NCI-H146 treated with DMSO at 0.1 percent for 48 hours (cell line): Measurements from ENCODE around the gene LONP2.
"Not testable (repeated sequence)": the region's sequence is repeated elsewhere in the genome, so short reads cannot be mapped to it uniquely, and the experiment has no call there.

ENCODE experiments used
- DNase-seq: peaks from one replicate; lab custom pipeline; 2025; ENCODE audit not compliant: unreplicated experiment; lab: John Stamatoyannopoulos, UW

The LONP2 gene

DNA sequence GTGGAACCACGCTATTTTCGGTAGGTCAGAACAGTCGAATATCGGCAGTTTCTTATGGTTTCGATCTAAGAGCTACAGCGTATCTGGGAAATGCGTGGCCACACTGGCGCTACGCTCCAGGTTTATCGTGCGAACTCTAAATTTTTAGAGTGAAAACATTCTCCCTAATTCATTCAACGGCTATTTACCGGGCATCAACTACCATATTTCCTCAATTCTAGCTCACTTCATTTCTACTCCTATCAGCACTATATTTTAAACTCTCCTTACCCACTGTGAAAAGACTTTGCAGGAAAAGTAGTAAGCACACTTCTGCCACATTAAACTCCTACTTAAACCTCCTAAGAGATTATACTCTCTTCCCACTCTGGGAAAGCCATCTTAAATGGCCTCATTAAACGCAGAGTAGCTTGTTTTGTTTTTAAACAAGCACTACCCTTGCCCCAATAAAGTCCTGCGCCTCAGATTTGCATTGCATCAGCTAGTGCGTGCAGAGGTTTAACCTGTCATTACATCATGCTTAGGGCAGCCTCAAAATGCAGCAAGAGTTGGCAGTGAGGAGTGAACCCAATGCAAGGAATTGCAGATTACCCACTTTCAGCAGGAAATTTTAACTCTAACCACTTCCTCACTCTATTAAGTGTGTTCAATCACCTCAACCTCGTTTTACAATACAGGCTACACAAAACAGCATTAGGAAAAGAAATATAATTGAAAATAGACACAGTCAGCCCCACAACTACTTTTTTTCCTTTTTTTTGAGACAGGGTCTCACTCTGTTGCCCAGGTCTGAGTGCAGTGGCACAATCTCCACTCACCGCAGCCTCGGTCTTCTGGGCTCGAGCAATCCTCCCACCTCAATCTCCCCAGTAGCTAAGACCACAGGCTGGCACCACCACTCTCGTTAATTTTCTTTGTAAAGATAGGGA is 122.3 kb downstream of the LONP2 start:
- peak; percentile 1 for DNase-seq

DNA sequence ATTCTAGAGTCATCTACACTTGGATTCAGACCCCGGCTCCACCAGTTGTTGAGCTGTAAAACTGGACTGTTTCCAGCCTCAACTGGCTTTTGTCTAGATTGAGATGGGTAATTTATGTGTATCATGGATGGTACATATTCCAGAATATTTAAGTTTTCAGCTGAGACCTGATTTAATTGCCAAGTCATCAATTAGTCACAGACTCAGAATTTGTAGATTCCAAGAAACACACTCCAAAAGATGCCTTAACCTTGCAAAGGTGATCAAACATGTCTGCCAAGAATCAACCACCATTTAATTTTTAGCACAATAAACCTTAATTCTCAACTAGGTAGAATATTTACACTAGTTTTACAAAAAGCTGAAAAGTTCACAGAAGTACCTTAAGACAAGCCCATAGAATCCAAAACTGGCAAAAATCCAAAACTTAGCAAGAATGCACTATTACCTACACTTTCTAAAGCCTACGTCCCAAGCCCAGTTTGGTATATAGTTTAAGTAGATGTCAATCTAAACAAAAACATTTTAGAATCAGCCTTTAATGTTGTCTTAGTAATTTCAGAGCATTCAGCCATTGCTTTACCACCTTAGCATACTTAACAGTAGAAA is 123.4 kb downstream of the LONP2 start:
- DNase-seq = no peak

DNA sequence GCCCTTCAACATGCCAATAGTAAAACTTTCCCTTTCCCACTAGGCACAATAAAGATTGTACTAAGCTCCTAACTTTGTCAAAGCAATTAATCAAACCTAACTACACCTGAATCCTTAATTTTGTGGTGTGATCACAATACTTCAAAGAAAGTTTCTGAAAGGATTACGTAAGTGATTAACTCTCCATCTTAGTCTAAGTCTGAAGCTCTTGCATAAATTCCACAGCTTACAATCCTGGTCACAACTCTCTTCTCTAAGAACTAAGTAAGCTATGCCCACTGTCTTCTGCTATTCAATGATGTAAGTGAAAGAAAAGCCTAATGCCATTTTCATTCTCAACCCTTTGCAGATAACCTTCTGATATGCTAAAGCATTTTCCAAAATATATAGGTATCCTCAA is 125.7 kb downstream of the LONP2 start:
- DNase-seq = no peak

DNA sequence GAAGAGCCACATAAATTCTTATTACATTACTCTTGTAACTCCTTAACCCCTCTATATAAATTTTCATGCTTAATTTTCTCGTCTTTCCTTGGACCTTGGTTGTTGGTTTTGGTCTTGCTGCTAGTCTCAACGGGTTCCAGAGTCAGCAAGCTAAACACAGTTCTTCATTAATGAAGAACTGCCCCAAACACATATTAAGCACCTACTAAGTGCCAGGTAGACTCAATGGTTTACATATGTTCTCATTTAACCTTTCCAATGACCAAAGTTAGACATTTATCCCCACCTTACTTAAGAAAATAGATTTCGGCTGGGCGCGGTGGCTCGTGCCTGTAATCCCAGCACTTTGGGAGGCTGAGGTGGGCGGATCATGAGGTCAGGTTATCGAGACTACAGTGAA is 126.1 kb downstream of the LONP2 start:
- DNase-seq = no peak

DNA sequence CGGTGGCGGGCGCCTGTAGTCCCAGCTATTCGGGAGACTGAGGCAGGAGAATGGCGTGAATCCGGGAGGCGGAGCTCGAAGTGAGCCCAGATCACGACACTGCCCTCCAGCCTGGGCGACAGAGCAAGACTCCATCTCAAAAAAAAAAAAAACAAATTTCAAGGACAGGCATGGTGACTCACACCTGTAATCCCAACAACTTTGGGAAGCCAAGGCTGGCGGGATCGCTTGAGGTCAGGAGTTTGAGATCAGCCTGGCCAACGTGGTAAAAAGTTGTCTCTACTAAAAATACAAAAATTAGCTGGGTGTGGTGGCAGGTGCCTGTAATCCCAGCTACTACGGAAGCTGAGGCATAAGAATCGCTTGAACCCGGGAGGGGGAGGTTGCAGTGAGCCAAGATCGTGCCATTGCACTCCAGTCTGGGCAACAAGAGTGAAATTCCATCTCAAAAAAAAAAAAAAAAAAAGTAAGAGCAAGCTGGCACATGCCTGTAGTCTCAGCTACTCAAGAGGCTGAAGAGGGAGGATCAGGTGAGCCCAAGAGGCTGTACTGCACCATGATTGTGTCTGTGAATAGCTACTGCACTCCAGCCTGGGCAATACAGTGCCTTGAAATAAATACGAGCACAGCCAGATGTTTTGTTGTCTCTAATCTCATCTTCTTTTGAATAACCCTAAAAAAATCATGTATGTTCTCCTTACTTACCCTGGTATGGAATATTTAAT is 126.7 kb downstream of the LONP2 start:
- not testable (repeated sequence) for DNase-seq

DNA sequence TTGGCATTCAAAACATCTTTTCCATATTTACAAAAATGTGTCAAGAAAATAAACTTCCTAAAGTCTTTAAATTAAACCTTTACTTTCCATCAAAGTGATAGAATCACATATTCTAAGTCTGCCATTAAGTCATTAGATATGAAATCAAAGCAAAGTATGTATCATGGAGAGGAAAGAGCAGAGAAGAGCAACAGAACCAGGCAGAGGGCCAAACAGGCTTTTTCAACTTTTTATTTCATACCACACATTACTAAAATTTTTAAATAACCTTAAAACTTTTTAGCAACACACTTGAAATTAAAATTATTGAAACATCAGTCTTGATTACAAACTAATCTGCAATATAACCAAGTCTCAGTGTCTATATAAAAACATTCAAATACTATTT is 127.3 kb downstream of the LONP2 start:
- no peak for DNase-seq

DNA sequence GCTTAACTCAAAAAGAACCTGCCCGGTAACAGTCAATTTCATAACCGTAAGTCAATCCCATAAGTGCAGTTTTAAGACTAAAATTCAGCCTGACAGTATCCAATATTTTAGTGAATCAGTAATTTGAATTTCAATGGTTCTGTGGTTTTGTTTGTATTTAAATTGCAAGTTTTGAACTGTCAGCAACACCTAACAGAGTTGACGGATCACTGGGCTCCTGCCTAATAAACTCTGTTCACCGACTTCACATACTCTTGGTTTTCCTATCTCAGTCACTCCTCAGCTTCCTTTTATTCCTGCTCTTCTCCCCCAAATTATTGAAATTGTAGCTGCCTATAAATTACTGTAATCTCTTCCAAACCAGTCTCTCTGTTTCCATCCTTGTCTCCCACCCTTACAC is 128.6 kb downstream of the LONP2 start:
- no peak for DNase-seq

DNA sequence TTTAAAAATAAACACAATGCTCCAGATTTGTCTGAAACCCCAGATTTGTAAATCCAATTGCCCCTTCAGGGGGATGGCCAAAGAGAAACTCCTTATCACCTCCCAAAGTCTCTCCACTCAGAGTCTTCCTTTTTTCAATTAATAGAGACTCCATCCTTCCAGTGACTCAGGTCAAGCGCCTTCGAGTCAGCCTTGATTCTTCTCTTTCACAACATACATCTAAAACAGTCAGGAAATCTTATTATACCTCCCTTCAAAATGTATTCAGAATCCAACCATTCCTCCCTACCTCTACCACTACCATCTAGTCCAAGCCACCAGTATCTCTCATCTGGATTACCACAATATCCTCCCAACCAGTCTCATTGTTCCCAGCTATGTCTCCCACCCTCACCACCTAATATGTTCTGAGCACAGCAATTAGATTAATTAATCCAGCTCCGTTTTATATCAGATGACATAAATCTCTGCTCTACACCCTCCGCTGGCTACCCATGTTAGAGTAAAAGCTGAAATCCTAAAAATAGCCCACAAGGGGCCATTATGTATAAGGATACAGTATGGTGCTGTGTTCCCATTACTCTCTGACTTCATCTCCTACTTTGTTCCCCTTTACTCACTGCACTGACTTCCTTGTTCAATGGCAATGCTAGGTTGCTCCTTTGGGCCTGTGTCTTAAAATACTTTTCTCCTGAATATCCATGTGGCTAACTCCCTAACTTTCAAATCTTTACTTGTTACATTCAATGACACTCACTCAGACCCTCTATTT is 129.3 kb downstream of the LONP2 start:
- no peak for DNase-seq

DNA sequence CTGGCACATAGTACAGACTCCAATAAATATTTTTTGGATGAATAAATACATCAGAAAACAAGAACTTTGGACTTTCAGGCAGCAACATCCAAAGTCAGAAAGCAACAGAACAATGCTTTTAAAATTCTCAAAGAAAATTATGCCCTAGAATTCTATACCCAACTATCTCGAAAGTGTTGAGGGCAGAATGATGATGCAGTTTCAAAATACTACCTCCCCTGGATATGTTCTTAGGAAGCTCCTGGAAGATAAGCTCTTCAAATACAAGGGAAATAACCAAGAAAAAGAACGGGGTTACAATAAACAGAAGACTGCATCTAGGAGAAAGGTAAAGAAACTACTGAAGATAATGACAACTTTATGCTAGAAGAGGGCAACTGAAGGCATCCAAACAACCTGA is 130.2 kb downstream of the LONP2 start:
- no peak for DNase-seq

DNA sequence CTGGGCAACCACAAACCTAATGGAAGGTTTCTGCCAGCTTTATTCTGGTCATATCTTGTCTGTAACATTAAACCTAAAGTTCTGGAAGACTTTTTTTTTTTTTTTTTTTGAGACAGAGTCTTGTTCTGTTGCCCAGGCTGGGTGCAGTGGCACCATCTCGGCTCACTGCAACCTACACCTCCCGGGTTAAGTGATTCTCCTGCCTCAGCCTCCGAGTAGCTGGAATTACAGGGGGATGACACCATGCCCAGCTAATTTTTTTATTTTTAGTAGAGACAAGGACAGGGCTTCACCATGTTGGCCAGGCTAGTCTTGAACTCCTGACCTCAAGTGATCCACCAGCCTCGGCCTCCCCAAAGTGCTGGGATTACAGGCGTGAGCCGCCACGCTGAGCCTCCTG is 133.2 kb downstream of the LONP2 start:
- DNase-seq = not testable (repeated sequence)

DNA sequence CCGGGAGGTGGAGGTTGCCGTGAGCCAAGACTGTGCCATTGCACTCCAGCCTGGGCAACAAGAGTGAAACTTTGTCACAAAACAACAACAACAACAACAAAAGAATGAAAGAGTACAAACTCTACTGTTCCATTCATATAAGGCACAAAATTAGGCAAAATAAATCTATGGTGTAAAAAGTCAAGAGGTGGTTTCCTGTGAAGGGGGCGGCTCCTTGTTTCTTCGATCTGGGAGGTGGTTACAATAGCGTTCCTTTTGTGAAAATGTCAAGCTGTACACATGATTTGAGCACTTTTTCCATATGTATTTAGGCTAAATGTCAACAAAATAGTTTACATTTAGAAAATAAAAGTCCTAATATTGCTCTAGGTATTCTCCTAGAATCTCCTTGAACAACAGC is 134.2 kb downstream of the LONP2 start:
- no peak for DNase-seq

DNA sequence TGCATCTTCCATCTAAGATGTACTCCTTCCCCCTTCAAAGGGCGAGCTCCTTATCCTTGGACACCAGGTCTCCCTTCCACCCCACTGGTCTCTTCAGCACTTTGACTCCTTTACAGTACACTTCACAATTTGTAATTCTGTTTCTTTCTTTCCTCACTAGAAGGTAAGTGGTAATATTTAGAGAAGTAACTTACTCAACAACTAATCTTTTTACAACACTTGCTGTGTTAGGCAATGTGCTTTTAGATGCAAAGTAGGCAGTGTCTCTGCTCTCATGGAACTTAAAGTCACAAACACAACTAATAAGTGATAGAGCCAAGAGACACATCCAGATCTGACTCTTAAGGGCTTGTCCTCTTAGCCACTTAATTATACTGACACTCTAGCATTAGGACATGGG is 134.7 kb downstream of the LONP2 start:
- no peak for DNase-seq

DNA sequence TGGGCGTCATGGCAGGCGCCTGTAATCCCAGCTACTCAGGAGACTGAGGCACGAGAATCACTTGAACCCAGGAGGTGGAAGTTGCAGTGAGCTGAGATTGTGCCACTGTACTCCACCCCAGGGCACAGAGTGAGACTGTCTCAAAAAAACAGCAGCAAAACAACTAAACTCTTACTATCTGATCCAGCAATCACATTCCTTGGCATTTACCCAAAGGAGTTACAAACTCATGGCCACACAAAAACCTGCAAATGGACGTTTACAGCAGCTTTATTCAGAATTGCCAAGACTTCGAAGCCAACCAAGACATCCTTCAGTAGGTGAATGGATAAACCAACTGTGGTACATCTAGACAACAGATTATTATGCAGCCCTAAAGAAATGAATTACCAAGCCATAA is 137.1 kb downstream of the LONP2 start:
- no peak for DNase-seq

DNA sequence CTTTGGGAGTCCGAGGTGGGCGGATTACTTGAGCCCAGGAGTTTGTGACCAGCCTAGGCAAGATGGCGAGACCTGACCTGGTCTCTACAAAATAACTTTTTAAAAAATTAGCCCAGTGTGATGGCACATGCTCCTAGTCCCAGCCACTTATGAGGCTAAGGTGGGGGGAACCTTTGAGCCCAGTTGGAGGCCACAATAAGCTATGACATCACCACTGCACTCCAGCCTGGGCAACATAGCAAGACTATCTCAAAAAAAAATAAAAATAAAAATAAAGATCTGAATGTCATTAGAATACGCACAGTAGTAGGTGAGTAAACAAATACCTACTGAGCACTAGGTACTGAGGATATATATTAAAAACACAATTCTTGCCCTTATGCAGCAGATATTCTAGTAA is 138.0 kb downstream of the LONP2 start:
- DNase-seq = no peak

DNA sequence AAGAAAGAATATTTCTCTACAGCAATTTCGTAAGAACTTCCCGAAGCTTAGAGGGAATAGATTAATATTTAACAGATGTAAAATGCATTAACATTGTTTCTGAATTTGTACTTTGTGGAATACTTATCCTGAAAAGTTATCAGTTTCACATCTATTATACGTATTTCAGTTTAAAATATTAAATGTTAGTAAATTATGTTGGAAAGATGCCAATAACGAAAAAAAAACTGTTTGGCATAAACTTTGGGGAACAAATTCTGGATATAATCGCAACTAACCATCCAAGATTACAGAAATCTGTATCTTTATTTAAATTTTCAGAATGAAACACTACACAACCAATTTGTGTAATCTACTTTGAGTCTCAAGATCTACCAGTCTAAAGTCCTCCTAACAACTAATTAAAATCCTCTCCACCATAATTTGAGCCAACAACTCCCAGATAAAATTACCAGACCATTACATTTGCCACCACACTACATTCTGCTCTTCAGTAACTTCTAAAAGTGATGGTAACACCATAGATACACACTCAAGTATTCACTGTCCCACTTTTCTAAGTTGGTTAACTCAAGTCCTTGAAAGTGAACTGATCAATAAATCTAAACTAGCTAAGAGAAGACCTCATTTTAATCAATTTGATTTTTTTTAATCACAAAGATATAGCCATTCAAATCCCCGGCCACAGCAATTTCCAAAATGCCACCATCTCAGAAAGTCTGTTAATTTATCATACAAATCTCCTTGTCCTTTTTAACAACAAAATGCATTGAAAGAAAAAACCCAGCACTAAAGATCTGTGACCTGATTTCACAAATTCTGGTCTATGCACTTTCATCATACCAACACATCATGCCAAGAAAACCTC is 139.1 kb downstream of the LONP2 start:
- no peak for DNase-seq

DNA sequence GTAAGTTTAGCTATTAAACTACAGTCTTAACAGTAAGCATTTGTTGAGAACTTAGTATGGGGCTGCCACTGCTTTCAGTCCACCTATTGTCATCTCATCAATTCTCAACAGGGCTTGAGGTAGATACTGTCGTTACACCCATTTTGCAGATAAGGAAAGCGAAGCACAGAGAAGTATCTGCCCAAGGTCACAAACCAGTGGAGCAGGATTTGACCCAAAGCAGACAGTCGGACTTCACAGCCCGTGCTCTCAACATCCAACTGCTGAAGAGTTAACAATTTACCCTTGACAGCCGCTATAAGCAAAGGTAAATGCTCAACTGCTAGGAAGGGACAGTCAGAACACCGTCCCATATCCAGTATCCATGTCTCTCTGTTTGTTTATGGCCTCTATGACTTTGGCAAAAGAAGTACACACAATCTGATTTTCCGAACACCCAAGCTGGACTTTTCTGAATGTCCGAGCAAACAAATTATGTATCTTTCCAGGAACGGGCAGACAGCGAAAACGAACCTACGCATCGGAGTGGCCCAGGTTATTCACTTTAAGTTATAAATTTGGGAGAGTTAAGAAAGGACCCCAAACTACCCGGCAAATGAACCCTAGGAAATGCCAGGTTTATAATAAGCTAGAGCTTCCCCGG is 139.9 kb downstream of the LONP2 start:
- peak; percentile 1 for DNase-seq

DNA sequence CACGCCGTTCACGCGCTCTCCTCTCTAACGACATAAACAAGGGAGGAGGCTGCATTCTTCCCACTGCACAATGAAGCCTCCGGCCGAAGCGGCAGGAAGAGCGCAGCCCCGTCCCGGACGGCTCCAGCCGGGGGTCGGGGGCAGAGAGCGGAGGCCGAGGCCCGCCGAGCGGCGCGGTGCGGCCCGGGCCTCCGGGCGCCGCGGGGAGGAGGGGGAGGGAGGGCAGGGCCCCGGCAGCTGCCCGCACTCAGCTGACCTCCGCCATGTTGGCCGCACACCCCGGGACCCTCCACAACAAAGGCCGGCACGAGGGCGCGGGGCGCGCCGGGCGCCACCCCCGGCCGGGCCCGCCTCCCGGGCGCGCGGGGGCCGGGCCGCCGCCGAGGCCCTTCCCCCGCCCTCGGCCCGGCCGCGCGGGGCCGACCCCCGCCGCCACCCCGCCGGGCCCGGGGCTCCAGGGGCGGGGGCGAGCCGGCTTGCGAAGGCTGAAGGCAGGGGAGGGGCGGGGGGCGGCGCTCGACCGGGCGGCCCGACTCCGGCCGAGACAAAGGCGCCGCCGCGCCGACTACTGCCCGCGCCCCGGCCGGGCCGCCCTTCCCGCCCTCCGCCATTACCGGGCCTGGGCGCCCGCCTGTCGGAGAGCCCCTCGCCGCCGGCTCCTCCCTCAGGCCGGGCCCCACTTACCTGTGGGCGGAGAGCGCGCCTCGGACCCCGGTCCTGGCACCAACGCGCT is 140.6 kb downstream of the LONP2 start:
- peak; percentile 22 for DNase-seq

DNA sequence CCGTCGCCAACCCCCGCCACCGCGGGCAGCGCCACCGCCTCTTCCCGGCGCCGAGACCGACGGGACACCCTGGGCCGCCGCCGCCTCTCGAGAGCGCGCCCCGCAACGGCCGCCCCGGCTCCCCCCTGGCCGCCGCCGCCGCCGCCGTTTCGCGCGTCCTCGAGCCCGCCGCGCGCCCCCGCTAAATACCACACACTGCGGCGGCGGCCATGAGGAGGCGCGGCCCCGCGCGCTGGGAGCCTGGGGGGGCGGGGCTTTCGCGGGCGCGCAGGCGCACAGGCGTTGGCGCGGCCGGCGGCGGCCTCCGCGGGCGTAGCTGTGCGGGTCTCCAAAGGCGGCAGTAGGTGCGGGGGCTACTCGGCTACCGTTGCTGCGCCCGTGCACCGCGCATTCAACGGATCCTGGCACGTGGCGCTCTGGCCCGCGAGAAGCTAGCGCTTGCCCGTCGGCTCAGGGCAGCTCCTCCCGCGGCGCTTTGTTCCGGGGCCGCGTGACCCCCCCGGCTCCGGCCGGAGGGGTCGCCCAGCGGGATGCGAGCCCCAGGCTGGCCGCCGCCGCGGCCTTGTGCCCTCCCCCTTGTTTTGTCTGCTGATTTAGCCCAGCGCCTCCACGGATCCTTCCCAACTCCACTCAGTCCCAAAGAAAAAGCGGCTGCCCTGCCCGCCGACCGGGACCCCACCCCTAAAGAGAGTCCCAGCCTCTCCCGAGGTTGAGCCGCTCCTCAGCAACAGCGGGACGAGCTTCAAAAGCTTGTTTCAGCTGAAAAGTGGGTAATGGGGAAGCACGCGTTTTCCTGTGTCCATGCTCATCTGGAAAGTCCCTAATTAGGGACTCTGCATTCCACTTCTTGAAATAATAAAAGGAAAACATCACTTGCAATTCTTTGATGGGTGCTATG is 141.4 kb downstream of the LONP2 start, which contains the start of gene SIAH1:
TSS of gene SIAH1 (minus strand) at position 161 of the 898 bp plus-strand sequence. CDS start 22,985 bp downstream, outside the sequence.
- peak; percentile 29 for DNase-seq
